ENCODE data around the gene CPNE1.
"Not testable (repeated sequence)": the region's sequence is repeated elsewhere in the genome, so short reads cannot be mapped to it uniquely, and the experiment has no call there.

The CPNE1 gene

GRCh38 chr20:35697696-35698297, 33.1 kb upstream of the CPNE1 start:
- no peak for DNase-seq

GRCh38 chr20:35695978-35696377, 31.3 kb upstream of the CPNE1 start:
- DNase-seq, result no peak

- DNase-seq, result no peak
Measured at GRCh38 chr20:35695245-35695749, 30.6 kb upstream of the CPNE1 start.

GRCh38 chr20:35690265-35690664, 25.6 kb upstream of the CPNE1 start:
- no peak for DNase-seq

- not testable (repeated sequence) for DNase-seq
Measured at GRCh38 chr20:35686872-35687271, 22.2 kb upstream of the CPNE1 start.

- not testable (repeated sequence) for DNase-seq
Measured at GRCh38 chr20:35685368-35685767, 20.7 kb upstream of the CPNE1 start.

- no peak for DNase-seq
Measured at GRCh38 chr20:35681960-35682359, 17.3 kb upstream of the CPNE1 start.

- no peak for DNase-seq
Measured at GRCh38 chr20:35680452-35681183, 15.9 kb upstream of the CPNE1 start.

GRCh38 chr20:35674921-35675320, 10.2 kb upstream of the CPNE1 start:
- no peak for DNase-seq

- no peak for DNase-seq
Measured at GRCh38 chr20:35673884-35674283, 9.2 kb upstream of the CPNE1 start.

GRCh38 chr20:35669681-35670080, 5.0 kb upstream of the CPNE1 start:
- no peak for DNase-seq

GRCh38 chr20:35669221-35669620, 4.5 kb upstream of the CPNE1 start:
- no peak for DNase-seq

- DNase-seq, result no peak
Measured at GRCh38 chr20:35665949-35666288, 1.2 kb upstream of the CPNE1 start.

GRCh38 chr20:35663516-35664465, 909 bp downstream of the CPNE1 start:
- peak; percentile 51 to 55 for DNase-seq

GRCh38 chr20:35662551-35662950, 2.1 kb downstream of the CPNE1 start:
- DNase-seq, result no peak

- no peak for DNase-seq
Measured at GRCh38 chr20:35661908-35662307, 2.8 kb downstream of the CPNE1 start.

- DNase-seq, result no peak
Measured at GRCh38 chr20:35661053-35661452, 3.6 kb downstream of the CPNE1 start.

GRCh38 chr20:35660122-35660937, 4.4 kb downstream of the CPNE1 start:
- DNase-seq, result no peak

GRCh38 chr20:35657271-35657670, 7.4 kb downstream of the CPNE1 start:
- no peak for DNase-seq

- DNase-seq, result no peak
Measured at GRCh38 chr20:35654415-35654814, 10.3 kb downstream of the CPNE1 start.

GRCh38 chr20:35653893-35654292, 10.8 kb downstream of the CPNE1 start:
- DNase-seq, result no peak

- DNase-seq, result no peak
Measured at GRCh38 chr20:35653430-35653734, 11.3 kb downstream of the CPNE1 start.

Measured in activated CD4-positive, alpha-beta T cell treated with anti-CD3 and anti-CD28 coated beads, Interleukin-2, amount 50 U/mL, for 4 hours (primary cell).